OCI-LY1 (cell line): ENCODE results near the gene RMND5B.

Experiments used
- CTCF ChIP-seq: fragments of 200-600 bp; sonication (generic), shearing (Covaris generic); IDR thresholded peaks from 2 replicates; pipeline ENCODE4 v1.5.1; 2017; ENCODE audit warnings: mild to moderate bottlenecking, antibody characterized with exemption, low read length, moderate library complexity, mixed read lengths
- EZH2 ChIP-seq: fragments of 200-600 bp; sonication (generic), shearing (Covaris generic); IDR thresholded peaks from 2 replicates; pipeline ENCODE4 v1.8.0; 2017; ENCODE audit warnings: borderline replicate concordance, mixed run types, mild to moderate bottlenecking, antibody characterized with exemption, low read length, moderate library complexity, mixed read lengths

GRCh38 chr5:178129296-178129695 is 1.5 kb upstream of the RMND5B start:
- no peak for TF ChIP-seq EZH2
- TF ChIP-seq CTCF: no peak
